ENCODE results near the gene ADGRB2.

The ADGRB2 gene

DNA sequence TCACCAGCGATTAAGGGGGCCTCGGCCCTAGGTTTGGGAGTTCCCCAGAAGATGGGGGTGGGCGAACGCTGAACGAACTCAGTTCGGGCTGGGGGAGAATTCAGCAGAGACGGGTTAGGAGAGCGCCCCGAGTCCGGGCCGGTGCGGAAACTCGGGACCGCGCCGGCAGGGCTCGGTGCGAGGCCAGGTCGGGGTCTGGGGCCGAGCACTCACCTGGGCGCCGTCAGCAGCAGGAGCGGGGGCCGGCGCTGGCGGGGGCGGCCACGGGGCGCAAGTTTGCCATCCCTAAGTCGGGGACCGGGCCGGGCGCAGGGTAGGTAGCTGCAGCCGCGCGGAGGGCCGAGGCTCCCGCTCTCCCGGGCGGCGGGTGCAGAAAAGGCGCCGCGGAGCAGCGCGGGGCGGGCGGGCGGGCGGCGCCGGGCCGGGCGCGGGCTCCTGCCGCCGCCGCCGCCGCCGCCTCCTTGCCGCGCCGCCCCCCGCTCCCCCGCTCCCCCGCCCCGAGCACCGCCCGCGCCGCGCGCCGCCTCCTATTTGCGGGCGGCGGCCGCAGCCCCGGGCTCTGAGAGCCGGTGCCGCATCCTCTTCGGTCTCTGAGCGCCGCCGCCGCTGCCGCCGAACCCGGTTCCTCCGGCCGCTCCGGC, 349 bp downstream of the ADGRB2 start:
- DNase-seq: no peak

DNA sequence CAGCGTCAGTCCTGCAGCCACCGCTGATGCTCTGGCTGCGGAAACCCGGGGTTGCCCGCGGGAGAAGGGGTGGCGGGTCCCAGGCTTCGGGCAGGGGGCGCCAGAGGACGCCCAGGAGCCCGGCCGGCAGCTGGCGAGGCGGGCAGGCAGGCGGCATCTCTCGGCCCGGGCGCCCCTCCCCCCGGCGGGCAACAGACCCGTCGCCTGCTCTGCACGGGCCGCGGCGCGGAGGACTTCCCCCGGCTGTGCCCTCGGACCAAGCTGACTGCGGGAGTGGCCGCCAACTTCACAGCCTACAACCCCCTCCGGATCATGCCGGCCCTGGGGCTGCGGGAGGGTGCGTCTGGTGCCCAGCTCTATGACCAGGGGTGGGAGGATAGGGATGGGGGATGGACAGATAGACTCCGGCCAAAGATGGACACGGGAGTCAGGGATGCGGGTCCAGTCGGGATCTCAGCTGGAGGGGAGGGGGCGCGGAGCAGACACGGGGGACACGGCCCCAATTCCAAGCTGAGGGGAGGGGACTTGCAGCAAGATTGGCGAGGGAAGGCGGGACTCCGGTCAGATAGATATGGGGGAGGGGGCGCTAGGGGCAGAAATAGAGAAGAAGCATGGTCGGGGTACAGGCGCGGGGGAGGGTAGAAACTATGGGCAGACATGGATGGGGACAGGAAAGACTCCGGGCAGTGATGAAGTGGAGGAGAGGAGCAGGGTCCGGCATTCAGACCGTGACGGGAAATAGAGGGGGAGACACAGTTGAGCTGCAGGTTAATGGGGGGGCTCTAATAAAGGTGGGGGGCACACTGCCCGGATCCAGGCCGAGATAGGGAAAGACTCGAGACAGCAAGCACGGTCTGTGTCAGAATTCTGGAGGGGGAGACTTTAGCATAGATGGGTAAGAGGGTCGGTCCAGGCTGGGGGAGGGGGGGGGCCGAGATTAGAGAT, 1.1 kb downstream of the ADGRB2 start:
- peak; percentile 60 for DNase-seq

DNA sequence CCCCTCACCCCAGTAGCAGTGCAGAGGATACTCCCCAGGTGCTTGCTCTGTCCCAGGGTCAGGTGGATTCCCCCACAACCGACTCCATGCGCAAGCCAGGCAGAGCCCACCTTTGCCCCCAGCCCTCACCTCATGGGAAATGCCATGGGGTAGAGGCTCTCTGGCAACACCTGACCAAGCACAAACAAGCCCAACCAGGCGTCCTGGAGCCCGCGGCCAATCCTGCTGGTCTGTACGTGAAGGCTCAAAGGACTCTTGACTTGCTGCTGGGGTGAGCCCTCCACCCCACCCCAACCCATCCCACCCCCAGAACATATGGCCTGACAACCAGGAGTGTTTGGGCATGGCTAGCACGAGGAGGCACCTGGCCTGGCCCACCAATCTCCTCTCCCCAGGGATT, 1.8 kb downstream of the ADGRB2 start:
- no peak for DNase-seq

DNA sequence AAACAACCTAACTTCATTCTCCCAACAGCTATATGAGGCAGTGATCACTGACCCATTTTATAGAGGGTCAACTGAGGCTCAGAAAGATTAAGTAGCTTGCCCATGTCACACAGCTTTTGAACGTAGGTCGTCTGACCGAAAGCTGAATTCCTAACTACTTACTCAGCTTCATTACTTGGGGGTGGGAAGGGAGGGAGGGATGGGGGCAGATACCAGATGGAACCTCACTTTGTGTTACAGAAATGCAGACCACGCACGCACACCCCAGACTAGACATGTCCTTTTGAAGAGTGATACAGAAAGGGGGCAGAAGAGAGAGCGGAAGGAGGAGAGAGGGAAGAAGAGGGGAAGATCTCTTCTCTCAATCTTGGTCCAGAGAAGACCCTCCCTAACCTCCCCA, 2.3 kb downstream of the ADGRB2 start:
- peak; percentile 75 for DNase-seq

DNA sequence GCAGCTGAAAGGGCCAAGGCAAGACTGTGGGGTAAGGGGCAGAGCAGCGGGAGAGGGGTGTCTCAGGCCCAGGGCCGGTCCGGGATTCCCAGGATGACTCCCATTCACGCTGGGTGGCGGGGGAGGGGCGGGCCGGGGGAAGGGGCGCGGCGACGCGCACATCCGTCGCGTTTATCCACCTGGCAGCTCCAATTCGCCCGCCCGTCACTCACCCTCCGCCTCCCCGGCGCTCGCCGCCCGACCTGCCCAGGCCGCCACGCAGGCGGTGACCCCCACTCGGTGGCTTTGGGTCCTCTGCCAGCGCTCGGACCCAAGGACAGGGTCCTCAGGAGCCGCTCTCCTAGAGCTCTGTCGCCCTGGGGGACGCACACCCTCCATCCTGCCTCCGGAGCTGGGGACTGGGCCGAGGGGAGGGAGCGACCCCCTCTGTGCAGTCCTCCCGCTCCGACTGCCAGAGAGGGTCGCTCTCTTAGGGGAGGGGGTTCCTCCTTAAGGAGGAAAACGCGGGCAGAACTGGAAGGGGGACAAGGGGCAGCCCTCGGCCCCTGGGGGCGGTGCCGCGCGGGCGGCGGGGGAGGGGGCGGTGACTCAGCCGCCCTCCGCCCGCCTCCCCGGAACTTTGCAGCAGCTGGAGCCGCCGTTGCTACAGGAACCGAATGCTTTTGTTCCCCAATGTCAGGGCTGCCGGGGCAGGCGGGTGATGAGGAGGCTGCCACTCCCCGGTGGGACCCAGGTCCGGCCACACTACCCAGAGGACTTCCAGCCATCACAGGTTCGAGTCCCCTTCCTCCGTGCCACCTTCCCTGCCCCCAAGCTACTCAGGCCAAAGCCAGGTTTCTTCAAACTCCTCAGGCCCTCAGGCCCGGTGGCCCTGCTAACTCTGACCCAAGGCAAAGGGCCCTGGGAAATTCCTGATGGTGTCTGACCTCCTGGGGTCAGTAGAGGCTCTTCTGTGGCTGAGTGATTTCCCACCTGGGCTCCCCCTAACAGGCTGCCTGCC, 3.4 kb downstream of the ADGRB2 start:
- DNase-seq: peak; percentile 78

DNA sequence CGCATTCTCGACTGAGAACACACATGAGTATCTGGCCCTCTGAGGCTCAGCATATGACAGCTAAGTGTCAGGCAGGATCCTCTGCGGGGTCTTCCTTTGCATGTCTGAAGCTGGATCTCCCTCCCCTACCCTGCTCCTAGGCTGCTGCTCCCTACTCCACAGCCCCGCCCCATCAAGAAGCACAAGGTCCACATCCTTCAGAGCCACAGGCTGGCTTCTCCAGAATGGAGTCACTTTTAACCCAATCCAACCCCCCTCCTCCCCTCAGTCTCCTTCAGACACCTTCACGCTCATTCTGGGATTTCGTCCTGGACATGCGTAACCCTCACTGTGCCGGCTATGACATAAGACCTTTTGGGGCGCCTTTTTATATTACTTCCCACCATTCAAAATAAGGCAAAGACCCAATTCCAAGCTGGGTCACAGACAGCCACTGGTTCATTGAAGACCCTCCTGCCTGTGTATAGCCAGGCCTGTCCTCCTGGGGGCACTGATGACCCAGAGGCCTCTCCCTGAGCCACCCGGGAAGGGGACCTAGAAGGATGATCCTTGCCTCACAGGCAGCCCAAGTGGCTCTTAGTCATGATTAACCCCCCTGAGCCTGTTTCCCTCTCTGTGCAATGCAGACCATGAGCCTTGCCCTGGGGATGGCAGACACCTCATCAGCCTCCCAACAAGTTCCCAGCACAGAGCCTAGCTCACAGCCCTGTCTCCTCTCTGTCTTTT, 4.7 kb downstream of the ADGRB2 start:
- peak; percentile 49 for DNase-seq

DNA sequence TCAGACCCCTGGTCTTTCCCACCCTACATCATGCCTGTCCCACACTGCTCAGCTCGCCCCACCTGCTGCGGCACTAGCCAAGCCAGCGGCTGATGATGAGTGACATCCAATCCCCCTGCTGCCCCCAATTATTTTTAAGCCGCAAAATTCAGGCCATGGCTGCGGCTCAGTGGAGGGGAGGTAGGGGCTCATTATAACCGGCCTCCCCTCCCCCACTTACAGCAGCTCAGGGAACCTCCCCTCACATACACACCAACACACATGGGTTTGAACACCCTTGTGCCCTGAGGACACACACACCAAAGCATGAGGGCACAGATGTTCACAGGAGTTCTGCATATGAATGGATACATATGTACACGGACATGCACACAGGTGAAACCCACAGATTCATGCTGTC, 5.3 kb downstream of the ADGRB2 start:
- no peak for DNase-seq

DNA sequence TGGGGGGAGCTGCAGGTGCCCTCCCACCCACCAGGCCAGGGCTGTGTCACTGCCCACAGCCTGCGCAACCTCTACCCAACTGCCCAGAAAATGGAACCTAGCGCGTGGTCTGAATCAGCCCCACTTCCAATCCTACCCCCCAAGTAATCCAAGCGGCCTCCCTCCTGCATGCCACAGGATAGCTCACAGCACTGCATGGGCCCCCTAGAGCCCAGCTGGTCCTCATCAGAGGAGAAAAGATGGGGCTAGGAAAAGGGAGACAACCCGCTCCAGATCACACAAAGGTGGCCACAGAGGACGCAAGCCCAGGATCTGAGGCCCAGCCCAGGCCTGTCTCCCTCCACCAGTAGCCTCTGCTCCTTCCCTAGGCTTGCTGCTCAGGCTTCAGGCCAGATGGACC, 6.2 kb downstream of the ADGRB2 start:
- DNase-seq: no peak

DNA sequence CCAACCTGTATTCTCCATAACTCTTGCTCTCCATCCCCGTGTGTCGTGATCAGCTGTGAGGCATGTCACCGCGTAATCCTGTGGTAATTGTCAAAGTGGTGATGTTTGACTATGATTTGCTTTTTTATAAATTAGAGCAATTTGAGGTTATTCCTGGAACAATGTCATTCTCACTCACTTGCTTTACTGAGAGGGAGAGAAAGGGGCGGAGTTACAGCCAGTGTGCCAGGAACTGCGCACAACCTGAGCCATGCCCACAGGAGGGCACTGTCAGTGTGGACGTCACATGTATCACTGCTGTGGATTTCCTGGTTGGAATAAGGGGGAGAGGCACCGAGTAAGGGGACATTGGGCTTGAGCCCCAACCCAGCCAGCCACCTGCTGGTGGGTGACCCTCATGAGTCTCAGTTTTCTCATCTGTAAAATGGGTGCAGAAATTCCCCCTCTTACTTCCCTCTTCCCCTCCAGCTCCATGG, 6.9 kb downstream of the ADGRB2 start:
- no peak for DNase-seq

DNA sequence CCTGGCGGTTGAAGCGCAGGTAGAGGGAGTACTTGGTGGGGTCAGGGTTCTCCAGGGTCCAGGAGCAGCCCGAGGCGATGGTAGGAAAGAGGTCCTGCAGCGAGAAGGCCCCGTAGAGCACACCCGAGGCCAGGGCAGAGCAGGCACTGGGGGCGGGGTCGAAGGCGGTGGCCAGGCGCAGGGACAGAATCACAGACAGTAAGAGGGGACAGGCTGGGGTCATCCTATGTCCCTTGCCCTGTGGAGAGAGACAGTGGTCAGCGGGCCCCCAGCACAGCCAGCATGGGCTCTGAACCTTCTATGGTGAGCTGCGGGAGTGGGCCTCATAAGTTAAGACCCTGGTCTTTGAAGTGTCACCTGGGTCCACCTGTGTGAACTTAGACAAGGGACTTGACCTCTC, 7.6 kb downstream of the ADGRB2 start:
- DNase-seq: no peak

DNA sequence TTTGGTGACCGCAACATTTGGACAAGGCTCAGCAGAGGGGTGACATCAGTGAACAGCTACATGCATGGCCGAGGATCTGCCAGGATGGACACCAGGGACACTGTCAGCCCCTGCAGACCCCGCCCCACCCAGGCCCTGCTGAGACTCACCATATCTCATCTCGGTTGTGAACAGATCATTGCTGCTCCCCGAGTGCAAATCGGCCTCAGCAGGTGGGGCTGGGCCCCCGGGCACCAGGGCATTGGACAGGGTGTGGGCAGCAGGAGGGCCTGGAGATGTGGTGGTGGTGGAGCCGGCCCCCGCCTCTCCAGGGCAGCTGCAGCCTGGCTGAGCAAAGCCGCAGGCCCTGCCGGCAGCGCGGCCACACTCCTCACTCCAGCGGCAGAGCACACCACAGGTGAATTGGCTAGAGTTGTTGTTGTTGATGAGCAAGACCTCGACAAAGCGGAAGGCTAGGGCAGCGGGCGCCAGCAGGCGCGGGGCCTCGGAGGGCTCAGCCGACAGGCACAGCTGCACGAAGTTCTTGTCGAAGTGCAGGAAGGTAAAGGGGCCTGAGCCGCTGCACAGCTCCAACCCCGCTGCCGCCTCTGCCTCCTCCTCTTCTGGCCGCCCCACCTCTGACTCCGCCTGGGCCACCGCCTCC, 8.2 kb downstream of the ADGRB2 start:
- DNase-seq: no peak

DNA sequence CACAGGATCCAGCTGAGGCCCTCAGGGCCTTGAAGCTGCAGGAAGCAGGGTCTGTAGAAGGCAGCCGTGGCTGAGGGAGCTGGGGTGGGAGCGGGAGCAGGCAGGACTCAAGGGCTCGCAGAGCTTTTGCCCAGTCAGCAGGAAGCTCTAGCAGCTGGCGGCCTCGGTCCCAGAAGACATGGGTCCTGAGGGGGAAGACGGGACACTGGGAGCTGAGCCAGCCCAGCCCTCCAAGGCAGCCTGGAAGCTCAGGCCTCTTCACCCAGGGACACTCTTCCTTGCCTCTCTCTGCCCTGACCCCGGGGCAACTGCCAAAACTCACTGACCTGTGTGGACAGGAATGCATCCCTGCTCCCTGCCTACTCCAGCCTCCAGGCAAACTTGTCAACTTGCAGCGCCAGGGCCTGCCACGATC, 8.9 kb downstream of the ADGRB2 start:
- no peak for DNase-seq

DNA sequence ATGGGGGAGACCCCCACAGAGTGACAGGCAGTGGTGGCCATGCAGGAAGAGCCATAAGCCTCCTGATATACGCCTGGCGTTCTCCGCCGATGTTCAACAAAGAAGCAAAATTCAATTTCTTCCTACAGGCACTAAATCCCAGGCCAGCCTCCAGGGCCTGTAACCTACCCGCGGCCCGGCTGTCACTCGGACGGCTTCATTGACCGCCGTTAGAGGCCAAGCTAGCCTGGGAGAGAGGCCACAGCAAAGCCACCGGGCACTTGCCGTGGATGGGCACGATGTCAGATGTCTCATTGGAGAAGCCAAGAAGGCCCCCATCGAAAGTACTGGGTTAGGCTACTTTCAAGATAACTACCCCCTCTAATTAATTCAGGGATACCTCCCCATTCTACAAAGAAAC, 9.7 kb downstream of the ADGRB2 start:
- no peak for DNase-seq

DNA sequence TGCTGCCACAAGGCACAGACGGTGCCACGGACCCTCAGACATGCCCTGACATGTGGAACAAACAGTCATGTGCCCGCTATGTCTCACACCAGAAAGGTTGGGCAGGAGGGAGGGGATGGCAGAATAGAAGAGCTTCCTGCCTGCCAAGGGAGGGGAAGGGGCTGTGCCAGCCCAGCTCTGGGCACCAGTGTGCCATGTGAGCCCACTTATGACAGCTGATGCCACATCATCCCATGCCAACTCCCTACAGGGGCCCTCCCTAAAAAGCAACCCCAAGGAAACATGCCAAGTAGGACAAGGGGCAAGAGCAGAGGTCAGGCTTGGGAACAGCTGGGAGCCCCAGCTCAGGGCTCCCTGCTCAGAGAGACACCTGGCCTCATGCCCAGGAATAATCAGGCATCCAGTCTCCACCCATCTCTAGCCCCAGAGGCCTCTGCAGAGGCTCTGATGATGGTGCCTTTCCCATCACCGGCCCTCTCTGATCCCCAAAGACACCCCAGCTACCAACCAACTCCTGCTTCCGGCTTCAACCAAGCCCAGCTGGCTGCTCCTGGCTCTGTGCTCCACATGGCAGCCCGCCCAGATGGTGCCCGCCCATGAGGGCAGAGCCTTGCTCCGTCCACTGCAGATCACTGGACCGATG, 10.3 kb downstream of the ADGRB2 start:
- DNase-seq: no peak

DNA sequence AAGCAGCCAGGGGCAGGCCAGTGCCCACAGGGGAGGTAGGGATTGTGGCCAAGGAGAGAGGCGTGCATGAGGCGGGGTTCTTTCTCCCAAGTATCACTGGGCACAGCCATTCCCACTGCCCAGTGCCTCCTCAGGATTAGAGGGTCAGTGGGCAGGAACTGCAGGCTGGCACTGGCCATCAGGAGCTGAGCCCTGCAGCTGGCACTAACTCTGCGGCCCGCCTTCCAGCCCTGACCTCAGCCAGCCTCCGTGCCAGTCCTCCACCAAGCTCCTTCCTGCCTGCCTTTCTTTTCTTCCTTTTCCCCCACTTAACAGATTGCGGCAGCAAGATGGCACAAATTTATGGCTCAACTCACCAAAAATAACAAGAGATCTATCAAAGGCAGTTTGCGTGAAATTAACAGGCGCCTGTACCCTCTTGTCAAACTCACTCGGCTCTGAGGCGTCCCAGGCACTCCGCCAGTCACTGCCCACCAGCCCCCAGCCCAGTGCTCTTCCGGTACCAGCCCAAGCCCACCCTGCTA, 11.1 kb downstream of the ADGRB2 start:
- no peak for DNase-seq

DNA sequence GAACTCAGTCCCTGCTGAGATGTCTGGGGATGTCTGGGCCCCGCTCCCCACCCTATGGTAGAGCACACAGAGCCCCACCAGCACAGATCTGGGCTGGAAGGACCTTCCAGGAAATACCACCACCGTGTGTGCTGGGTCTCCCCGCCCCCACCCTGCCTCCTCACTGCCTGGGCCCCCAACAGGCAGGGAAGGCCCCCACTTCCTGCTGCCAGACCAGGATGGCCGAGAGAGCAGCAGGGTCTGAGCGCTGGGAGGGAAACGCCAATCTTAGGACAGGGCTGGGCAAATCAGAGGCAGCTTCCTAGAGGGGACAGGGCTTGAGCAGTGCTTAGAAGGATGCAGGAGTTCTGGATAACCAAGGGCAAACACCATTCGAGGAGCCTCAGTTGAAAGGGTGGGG, 11.9 kb downstream of the ADGRB2 start:
- no peak for DNase-seq

DNA sequence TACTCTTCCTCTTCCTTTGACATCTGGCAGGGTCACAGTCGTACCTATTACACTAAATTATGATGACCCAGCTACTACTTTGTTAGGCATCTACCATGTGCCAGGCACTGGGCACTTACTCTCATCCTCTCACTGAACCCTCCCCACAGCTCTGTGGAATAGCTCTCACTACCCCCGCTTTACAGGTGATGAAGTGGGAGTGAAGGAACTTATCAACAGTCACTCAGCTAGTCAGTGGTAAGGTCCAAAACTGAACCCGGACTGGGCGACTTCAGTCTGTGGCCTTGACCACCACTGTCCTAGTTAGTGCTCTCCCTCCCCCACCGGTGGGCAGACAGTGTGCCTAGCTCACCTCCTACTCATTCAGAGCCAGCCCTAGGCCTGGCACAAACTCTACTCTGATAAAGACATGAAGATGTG, 12.3 kb downstream of the ADGRB2 start:
- DNase-seq: no peak

DNA sequence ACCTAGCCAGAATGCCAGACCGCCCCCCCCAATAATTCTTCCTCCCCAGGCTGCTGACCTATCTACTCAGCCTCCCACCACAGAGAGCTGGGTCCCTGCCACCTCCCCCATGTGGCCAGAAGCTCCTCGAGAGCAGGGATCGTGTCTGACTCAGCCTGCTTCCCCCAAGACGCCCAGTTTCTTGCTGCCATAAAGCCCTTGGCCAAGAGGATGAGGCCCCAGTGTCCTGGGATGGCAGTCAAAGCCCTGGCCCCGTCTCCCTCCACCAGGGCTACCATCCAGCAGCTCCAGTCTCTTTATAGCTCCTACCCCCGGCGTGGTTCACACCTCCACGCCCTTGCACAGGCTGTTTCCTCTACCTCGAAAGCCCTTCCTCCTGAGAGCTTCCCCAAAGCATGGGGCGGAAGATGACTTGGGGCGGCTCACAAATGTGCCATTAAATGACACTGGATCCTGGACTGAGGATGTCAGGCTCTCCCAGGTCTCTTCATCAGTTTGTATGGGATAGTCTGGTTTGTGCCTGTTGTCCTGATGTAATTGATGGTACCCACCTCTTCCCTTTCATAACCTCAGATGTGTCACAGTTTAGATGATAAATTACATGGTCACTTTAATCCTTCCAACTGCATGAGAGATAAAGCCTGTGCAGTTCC, 13.2 kb downstream of the ADGRB2 start:
- DNase-seq: peak; percentile 58

DNA sequence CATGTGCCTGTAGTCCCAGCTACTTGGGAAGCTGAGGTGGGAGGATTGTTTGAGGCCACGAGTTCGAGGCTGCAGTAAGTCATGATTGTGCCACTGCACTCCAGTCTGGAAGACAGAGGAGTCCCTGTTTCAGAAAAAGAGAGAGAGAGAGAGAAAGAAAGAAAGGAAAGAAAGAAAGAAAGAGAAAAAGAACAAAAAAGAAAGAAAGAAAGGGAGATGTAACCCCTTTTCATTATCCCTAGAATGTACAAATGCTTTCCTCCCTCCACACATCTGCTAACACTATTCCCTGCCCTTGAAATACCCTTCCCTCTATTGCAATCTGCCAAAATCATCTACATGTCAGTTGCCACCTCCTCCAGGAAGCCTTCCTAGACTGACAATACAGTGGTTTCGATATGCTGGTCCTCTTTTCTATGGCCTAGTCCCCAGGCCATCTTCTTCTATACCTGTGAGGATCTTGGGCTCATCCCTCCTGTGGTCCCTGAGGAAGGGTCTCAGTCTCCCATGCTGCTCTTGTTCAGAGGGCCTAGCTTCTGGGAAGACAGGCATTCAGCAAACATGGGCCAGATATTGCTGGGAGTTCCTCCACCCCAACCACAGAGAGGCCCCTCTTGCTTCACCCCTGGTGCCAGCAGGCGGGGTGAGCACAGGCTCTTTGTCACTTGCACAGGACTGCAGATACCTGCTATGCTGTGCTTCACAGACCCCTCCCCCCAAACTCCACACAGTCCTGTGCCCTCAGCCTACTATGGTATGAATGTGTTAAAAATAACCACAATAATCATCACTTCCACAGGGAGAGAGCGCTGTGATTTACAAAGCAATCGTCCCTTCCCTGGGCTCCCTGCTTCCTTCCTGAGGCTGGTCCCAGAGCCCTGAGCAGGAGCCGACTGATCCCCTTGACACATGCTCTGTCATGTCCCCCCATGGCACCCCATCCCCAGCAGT, 14.1 kb downstream of the ADGRB2 start:
- peak; percentile 22 for DNase-seq
